Chondrocyte (in vitro differentiated cells): ENCODE data around the gene ATP7B. TPM values are rescaled to one million over a fixed set of nuclear protein-coding genes. Genes with fewer than 3 reads are reported as not detected.
A peak's percentile ranks its signal among the peaks of the same experiment; 100 is the strongest.

ENCODE experiments used
- DNase-seq: peaks from one replicate; pipeline ENCODE4 v3.0.0; 2021; ENCODE audit warnings: mixed read lengths, low spot score
- H3K27ac Mint-ChIP-seq: one replicate; pipeline ENCODE4 v1.8.0; 2021; ENCODE audit warnings: mild to moderate bottlenecking, moderate library complexity, mixed read lengths; ENCODE audit not compliant: unreplicated experiment
- H3K27me3 Mint-ChIP-seq: 2 replicates; pipeline ENCODE4 v1.8.0; 2021; ENCODE audit warnings: low read depth, mixed read lengths
- H3K36me3 Mint-ChIP-seq: 2 replicates; pipeline ENCODE4 v1.8.0; 2021; ENCODE audit warnings: low read depth, mixed read lengths
- H3K4me1 Mint-ChIP-seq: 2 replicates; pipeline ENCODE4 v1.8.0; 2021; ENCODE audit warnings: low read depth, mild to moderate bottlenecking, mixed read lengths
- H3K4me3 Mint-ChIP-seq: one replicate; pipeline ENCODE4 v1.8.0; 2021; ENCODE audit warnings: mild to moderate bottlenecking, moderate library complexity, mixed read lengths; ENCODE audit not compliant: unreplicated experiment
- H3K9me3 Mint-ChIP-seq: 2 replicates; pipeline ENCODE4 v1.8.0; 2021; ENCODE audit warnings: low read depth, mixed read lengths
- total RNA-seq: library from RNA; stranded (reverse); gene quantifications from 3 replicates; pipeline ENCODE4 v1.2.1, GENCODE V29; 2021
- TF ChIP-seq, protein P1 (sequence below): fragments of 200-600 bp; sonication (generic); IDR thresholded peaks from 2 replicates; pipeline ENCODE4 v1.5.0; 2021; ENCODE audit warnings: antibody characterized with exemption, mild to moderate bottlenecking, moderate library complexity

ATP7B gene
- total RNA-seq, 1 donor from 2014 or later, result 16.8 TPM

DNA sequence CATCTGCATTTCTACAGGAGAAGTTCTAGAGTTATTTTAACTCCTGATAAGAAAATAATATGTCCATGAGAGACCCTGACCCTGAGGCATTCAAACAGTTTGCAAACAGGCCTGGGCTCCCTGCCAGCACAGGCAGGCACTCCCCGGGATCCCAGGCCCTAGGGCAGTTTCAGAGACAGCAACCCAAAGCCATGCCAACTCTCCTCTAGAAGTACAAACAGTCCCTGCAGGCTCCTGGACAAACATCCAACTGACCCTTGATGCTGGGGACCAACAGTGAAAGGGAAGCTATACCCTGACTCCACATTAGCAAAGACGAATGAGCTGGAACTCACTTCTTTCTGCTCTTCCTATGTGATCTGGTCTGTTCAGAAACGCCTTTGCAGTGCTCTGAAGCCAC, 104.7 kb downstream of the ATP7B start:
- Mint-ChIP-seq H3K4me3 (no peak overlapping the region), H3K27ac (no peak overlapping the region)

DNA sequence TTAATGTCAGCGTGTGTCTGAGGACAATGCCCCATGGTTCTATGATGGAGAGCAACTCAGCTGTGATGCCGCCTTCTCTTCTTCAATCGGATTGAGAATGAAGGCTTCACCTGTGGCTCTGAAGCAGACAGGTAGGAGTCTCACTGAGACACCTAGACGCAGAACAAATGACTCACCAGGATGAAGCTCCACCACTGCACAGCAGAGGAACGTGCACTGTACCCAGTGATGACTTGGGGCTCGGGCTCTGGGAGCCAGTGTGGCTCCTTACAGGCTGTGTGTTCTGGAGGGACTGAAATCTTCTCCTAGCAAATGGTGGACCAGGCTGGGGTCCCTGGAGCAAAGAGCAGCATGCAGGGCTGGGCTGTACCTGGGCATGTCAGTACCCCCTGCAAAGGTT, 105.5 kb downstream of the ATP7B start:
- Mint-ChIP-seq H3K27me3 (no peaks in the 10 kb centered on the region), H3K4me1 (peaks cover 17% of the 10 kb centered on the region), H3K4me3 (no peak overlapping the region), H3K27ac (no peak overlapping the region), H3K36me3 (peaks cover 2% of the 10 kb centered on the region), H3K9me3 (no peaks in the 10 kb centered on the region)
- TF ChIP-seq, protein P1, sequence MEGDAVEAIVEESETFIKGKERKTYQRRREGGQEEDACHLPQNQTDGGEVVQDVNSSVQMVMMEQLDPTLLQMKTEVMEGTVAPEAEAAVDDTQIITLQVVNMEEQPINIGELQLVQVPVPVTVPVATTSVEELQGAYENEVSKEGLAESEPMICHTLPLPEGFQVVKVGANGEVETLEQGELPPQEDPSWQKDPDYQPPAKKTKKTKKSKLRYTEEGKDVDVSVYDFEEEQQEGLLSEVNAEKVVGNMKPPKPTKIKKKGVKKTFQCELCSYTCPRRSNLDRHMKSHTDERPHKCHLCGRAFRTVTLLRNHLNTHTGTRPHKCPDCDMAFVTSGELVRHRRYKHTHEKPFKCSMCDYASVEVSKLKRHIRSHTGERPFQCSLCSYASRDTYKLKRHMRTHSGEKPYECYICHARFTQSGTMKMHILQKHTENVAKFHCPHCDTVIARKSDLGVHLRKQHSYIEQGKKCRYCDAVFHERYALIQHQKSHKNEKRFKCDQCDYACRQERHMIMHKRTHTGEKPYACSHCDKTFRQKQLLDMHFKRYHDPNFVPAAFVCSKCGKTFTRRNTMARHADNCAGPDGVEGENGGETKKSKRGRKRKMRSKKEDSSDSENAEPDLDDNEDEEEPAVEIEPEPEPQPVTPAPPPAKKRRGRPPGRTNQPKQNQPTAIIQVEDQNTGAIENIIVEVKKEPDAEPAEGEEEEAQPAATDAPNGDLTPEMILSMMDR, result no peak
- DNase-seq, result no peak

More for the DNA sequence above, 104.7 kb downstream of the ATP7B start:
- H3K36me3 Mint-ChIP-seq, result peaks cover 2% of the 10 kb centered on the region
- peaks cover 17% of the 10 kb centered on the region for H3K4me1 Mint-ChIP-seq
- TF ChIP-seq, protein P1, result no peak
- no peak for DNase-seq
- no peaks in the 10 kb centered on the region for H3K27me3 Mint-ChIP-seq
- H3K9me3 Mint-ChIP-seq, result no peaks in the 10 kb centered on the region

GRCh38 chr13:51902776-51903175, 108.5 kb downstream of the ATP7B start:
- TF ChIP-seq, protein P1, result no peak
- H3K27ac Mint-ChIP-seq, result no peak overlapping the region
- H3K27me3 Mint-ChIP-seq, result no peaks in the 10 kb centered on the region
- DNase-seq, result no peak
- peaks cover 17% of the 10 kb centered on the region for H3K4me1 Mint-ChIP-seq
- H3K4me3 Mint-ChIP-seq, result no peak overlapping the region
- no peaks in the 10 kb centered on the region for H3K9me3 Mint-ChIP-seq
- peaks cover 4% of the 10 kb centered on the region for H3K36me3 Mint-ChIP-seq

DNA sequence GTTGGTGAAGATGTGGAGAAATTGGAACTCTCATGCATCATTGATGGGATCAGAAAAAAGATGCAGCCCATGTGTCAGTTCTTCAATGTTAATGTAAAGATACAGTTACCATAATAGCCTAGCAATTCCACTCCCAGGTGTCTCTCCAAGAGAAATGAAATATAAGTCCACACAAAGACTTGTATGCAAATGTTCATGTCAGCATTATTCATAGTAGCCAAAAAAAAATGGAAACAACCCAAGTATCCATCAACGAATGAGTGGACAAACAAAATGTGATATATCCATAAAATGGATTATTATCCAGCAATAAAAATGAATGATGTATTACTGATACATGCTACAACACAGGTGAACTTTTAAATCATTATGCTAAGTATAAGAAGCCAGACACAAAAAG, 110.8 kb downstream of the ATP7B start:
- Mint-ChIP-seq H3K36me3 (peaks cover 4% of the 10 kb centered on the region), H3K4me1 (no peaks in the 10 kb centered on the region), H3K9me3 (no peaks in the 10 kb centered on the region), H3K27me3 (no peaks in the 10 kb centered on the region), H3K27ac (no peak overlapping the region), H3K4me3 (no peak overlapping the region)
- DNase-seq, result no peak
- TF ChIP-seq, protein P1, result no peak

- Mint-ChIP-seq H3K36me3 (peaks cover 2% of the 10 kb centered on the region), H3K27ac (no peak overlapping the region), H3K4me1 (peaks cover 2% of the 10 kb centered on the region), H3K9me3 (no peaks in the 10 kb centered on the region), H3K27me3 (no peaks in the 10 kb centered on the region), H3K4me3 (no peak overlapping the region)
- TF ChIP-seq, protein P1, result peak; percentile 87
- DNase-seq, result no peak
These were observed 115.1 kb downstream of the ATP7B start for GRCh38 chr13:51895906-51896888.
